ENCODE measurements around the gene TP53BP1.

GRCh38 chr15:43484455-43484854 lies 8.5 kb downstream of the TP53BP1 start:
- no peak for TF ChIP-seq CTCF (IDR thresholded peaks at IDR 0.05; ENCODE audit: low read depth, low read length, poor library complexity, severe bottlenecking)
- no peak for TF ChIP-seq EZH2phosphoT487 (IDR thresholded peaks at IDR 0.05; ENCODE audit: borderline replicate concordance, low read length)
